Mesenchymal stem cell (in vitro differentiated cells and primary cell): ENCODE results near the gene CDH4.

Experiments used
- DNase-seq: peaks from one replicate; pipeline ENCODE4 v3.0.0-alpha.2; 2013
- H2AFZ ChIP-seq: one replicate; pipeline ENCODE4 v1.6.1; 2013; ENCODE audit warnings: low read depth, mild to moderate bottlenecking, control low read depth, inconsistent platforms, low read length, moderate library complexity
- H2AK5ac ChIP-seq: 2 replicates; pipeline ENCODE4 v1.6.1; 2013; ENCODE audit warnings: low read length, moderate library complexity, mild to moderate bottlenecking, inconsistent platforms; ENCODE audit not compliant: severe bottlenecking
- H2BK120ac ChIP-seq: one replicate; pipeline ENCODE4 v1.6.1; 2013; ENCODE audit warnings: low read depth, mild to moderate bottlenecking, inconsistent platforms, low read length, moderate library complexity
- H2BK12ac ChIP-seq, 2 experiments: one replicate each; pipeline ENCODE4 v1.6.1; 2013; ENCODE audit warnings: inconsistent platforms in 2 of 2, low read length in 2 of 2, mild to moderate bottlenecking in 2 of 2, moderate library complexity in 2 of 2, control low read depth in 1 of 2
- H2BK15ac ChIP-seq: one replicate; pipeline ENCODE4 v1.6.1; 2013; ENCODE audit warnings: mild to moderate bottlenecking, low read depth, inconsistent platforms; ENCODE audit not compliant: poor library complexity, severe bottlenecking
- H2BK5ac ChIP-seq: 2 replicates; pipeline ENCODE4 v1.6.1; 2013; ENCODE audit warnings: low read depth, mild to moderate bottlenecking, low read length, control low read depth, inconsistent platforms; ENCODE audit not compliant: poor library complexity, severe bottlenecking
- H3K14ac ChIP-seq, 2 experiments: one replicate each; pipeline ENCODE4 v1.6.1; 2013; ENCODE audit warnings: inconsistent platforms in 2 of 2, low read length in 2 of 2, control low read depth in 1 of 2, mild to moderate bottlenecking in 1 of 2, moderate library complexity in 1 of 2
- H3K18ac ChIP-seq, 2 experiments: one replicate each; pipeline ENCODE4 v1.6.1; 2013; ENCODE audit warnings: inconsistent platforms in 2 of 2, low read length in 2 of 2, control low read depth in 1 of 2, low read depth in 1 of 2, mild to moderate bottlenecking in 1 of 2
- H3K23ac ChIP-seq, 2 experiments: one replicate each; pipeline ENCODE4 v1.6.1; 2013; ENCODE audit warnings: inconsistent platforms in 2 of 2, low read length in 2 of 2, mild to moderate bottlenecking in 2 of 2, moderate library complexity in 2 of 2, control low read depth in 1 of 2
- H3K27ac ChIP-seq: 2 replicates; pipeline ENCODE4 v1.5.1; 2013; ENCODE audit warnings: mild to moderate bottlenecking, moderate library complexity, low read length, control low read depth, inconsistent platforms; ENCODE audit not compliant: poor library complexity, severe bottlenecking
- H3K27me3 ChIP-seq, 2 experiments: 2 replicates each; pipeline versions ENCODE4 v1.6.1 to v1.7.0; 2013; ENCODE audit warnings: low read length in 2 of 2, mild to moderate bottlenecking in 2 of 2, moderate library complexity in 2 of 2, control low read depth in 1 of 2, inconsistent platforms in 1 of 2; ENCODE audit not compliant: control insufficient read depth in 1 of 2, insufficient read depth in 1 of 2
- H3K36me3 ChIP-seq, 2 experiments: 2 replicates each; pipeline versions ENCODE4 v1.6.1 to v1.7.0; 2013; ENCODE audit warnings: low read length in 2 of 2, control low read depth in 1 of 2, inconsistent platforms in 1 of 2, low read depth in 1 of 2, mild to moderate bottlenecking in 1 of 2; ENCODE audit not compliant: insufficient read depth in 2 of 2, control insufficient read depth in 1 of 2
- H3K4ac ChIP-seq, 2 experiments: one replicate each; pipeline ENCODE4 v1.6.1; 2013; ENCODE audit warnings: inconsistent platforms in 2 of 2, low read length in 2 of 2, mild to moderate bottlenecking in 2 of 2, moderate library complexity in 2 of 2, control low read depth in 1 of 2, low read depth in 1 of 2
- H3K4me1 ChIP-seq: 2 replicates; pipeline ENCODE4 v1.6.1; 2013; ENCODE audit warnings: low read depth, low read length, control low read depth; ENCODE audit not compliant: control insufficient read depth, insufficient read depth
- H3K4me2 ChIP-seq: 2 replicates; pipeline ENCODE4 v1.6.1; 2013; ENCODE audit warnings: low read length, mild to moderate bottlenecking, inconsistent platforms; ENCODE audit not compliant: poor library complexity, severe bottlenecking
- H3K4me3 ChIP-seq, 2 experiments: 2 replicates each; pipeline versions ENCODE4 v1.5.1 to v1.7.0; 2013; ENCODE audit warnings: low read length in 2 of 2, mild to moderate bottlenecking in 2 of 2, control low read depth in 1 of 2, low read depth in 1 of 2; ENCODE audit not compliant: insufficient read depth in 1 of 2
- H3K79me1 ChIP-seq: replicated peaks from 2 replicates; pipeline ENCODE4 v1.6.1; 2013; ENCODE audit warnings: mild to moderate bottlenecking, control low read depth, low read length, inconsistent platforms; ENCODE audit not compliant: poor library complexity, severe bottlenecking
- H3K9ac ChIP-seq: 2 replicates; pipeline ENCODE4 v1.7.0; 2013; ENCODE audit warnings: mild to moderate bottlenecking, low read length, moderate library complexity
- H3K9me3 ChIP-seq: 2 replicates; pipeline ENCODE4 v1.7.0; 2013; ENCODE audit warnings: mild to moderate bottlenecking, low read length; ENCODE audit not compliant: control insufficient read depth
- H4K8ac ChIP-seq: one replicate; pipeline ENCODE4 v1.6.1; 2013; ENCODE audit warnings: inconsistent platforms, mild to moderate bottlenecking, low read length, moderate library complexity
- H4K91ac ChIP-seq: one replicate; pipeline ENCODE4 v1.6.1; 2013; ENCODE audit warnings: mild to moderate bottlenecking, low read length, inconsistent platforms
- WGBS: methylation state at CpG from one replicate; pipeline ENCODE4 v1.1.7; 2013; ENCODE audit warnings: mixed read lengths; 5-methylcytosine and 5-hydroxymethylcytosine counted together

Gene CDH4

DNA sequence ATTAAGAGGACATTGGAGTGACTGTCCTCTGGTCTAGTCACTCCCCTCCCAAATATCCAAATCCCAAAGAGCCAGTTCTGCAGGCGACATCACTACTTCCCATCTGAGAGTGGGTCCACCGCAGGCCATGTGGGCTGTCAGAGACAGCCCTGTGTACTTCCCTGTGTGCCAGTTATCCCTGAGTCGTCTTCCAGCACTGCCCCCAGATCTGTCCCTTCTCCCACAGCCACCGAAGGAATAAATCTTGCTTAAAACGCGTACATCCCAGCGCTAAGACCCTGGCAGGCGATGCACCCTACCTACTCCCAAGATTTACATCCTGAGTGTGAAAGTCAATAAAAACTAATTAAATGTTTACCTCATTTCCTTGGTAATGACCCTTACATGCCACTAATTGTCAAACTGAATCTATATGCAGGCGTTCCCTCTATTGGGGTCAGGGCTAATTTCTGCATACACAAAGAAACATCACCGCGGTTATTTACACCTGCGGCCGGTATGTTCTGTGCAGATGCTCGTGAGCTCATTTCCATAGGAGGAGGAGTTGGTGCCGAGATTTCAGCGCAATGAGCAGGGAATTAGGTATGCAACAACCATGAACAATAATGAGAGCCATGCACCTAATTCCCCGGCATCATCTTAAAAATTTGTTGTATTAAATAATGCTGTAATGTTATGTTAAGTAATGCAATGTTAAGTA lies 31.3 kb upstream of the CDH4 start:
- H2BK120ac ChIP-seq: no peak overlapping the region
- H3K4ac ChIP-seq: no peak overlapping the region
- no peak overlapping the region for H2AFZ ChIP-seq
- no peak overlapping the region for H3K9ac ChIP-seq
- H3K4me1 ChIP-seq: peaks cover 7% of the 10 kb centered on the region
- no peak overlapping the region for H3K4me3 ChIP-seq
- H2BK12ac ChIP-seq: no peak overlapping the region
- no peak overlapping the region for H3K23ac ChIP-seq
- H2BK5ac ChIP-seq: no peak overlapping the region
- H3K14ac ChIP-seq: no peak overlapping the region
- H2BK15ac ChIP-seq: no peak overlapping the region
- no peaks in the 10 kb centered on the region for H3K9me3 ChIP-seq
- H4K8ac ChIP-seq: peak overlapping the region; percentile 36
- no peaks in the 10 kb centered on the region for H3K79me1 ChIP-seq
- H2AK5ac ChIP-seq: no peak overlapping the region
- WGBS: 91% methylated on average over 16 of the region's 17 CpGs
- H3K4me2 ChIP-seq: no peak overlapping the region
- no peak overlapping the region for H3K27ac ChIP-seq
- H4K91ac ChIP-seq: no peak overlapping the region
- no peaks in the 10 kb centered on the region for H3K36me3 ChIP-seq
- H3K18ac ChIP-seq: no peak overlapping the region
- peaks cover 7 to 40% of the 10 kb centered on the region in 2 experiments for H3K27me3 ChIP-seq
- DNase-seq: no peak

DNA sequence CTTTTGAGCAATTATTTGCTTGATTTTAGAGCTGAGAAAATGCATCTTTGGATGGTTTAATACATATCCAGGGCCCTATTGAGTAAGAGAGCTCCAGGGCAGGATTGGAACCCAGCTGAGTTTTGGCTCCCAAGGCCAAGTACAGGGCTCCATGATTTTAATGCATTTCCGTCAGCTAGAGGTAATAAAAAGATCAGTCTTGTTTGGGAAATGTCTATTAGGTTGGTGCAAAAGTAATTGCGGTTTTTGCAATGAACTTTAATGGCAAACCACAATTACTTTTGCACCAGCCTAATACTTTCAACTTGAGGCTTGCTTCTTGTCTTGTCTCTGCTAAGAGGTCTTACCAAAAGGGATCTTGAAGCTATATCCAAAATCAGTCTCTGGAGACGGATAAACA lies 29.4 kb upstream of the CDH4 start:
- DNase-seq: no peak
- Histone ChIP-seq H2BK15ac (no peak overlapping the region), H3K36me3 (no peaks in the 10 kb centered on the region), H3K23ac (no peak overlapping the region), H3K27ac (no peak overlapping the region), H3K9me3 (no peaks in the 10 kb centered on the region), H2BK120ac (no peak overlapping the region), H3K4ac (no peak overlapping the region), H4K91ac (no peak overlapping the region), H2AK5ac (no peak overlapping the region), H3K27me3 (peaks cover 10 to 26% of the 10 kb centered on the region in 2 experiments), H3K18ac (no peak overlapping the region), H3K9ac (no peak overlapping the region), H4K8ac (no peak overlapping the region), H3K79me1 (no peaks in the 10 kb centered on the region), H3K4me3 (no peak overlapping the region), H3K4me1 (peaks cover 7% of the 10 kb centered on the region), H2BK12ac (no peak overlapping the region), H3K14ac (no peak overlapping the region), H2BK5ac (no peak overlapping the region), H3K4me2 (no peak overlapping the region), H2AFZ (no peak overlapping the region)
- WGBS: 85% methylated on average over 3 of the region's 3 CpGs

DNA sequence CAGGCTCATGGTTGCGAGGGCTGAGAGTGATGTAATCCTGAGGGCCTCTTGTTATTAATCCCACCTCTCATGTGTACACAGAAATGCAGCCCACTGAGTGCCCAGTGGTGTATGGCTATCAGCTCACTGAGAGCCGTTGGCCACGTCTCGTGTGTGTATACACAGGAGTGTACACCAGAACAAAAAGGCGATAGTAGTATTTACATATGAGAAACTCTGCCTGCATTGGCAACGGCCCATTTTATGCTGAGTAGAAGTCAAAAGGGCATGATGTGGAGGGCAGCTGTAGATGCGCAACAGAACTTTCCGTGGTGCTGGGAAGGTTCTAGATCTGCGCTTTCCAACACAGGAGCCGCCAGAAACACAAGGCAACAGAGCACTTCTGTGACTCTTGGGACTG lies 28.9 kb upstream of the CDH4 start:
- no peak overlapping the region for H3K4me3 ChIP-seq
- no peaks in the 10 kb centered on the region for H3K79me1 ChIP-seq
- no peak overlapping the region for H3K23ac ChIP-seq
- H2BK12ac ChIP-seq: no peak overlapping the region
- H2BK15ac ChIP-seq: no peak overlapping the region
- no peak for DNase-seq
- no peak overlapping the region for H2BK5ac ChIP-seq
- no peaks in the 10 kb centered on the region for H3K9me3 ChIP-seq
- H4K91ac ChIP-seq: no peak overlapping the region
- H4K8ac ChIP-seq: no peak overlapping the region
- no peak overlapping the region for H2BK120ac ChIP-seq
- peaks cover 6% of the 10 kb centered on the region for H3K4me1 ChIP-seq
- H3K36me3 ChIP-seq: no peaks in the 10 kb centered on the region
- no peak overlapping the region for H3K27ac ChIP-seq
- peaks cover 13 to 26% of the 10 kb centered on the region in 2 experiments for H3K27me3 ChIP-seq
- no peak overlapping the region for H3K18ac ChIP-seq
- no peak overlapping the region for H2AK5ac ChIP-seq
- H3K14ac ChIP-seq: no peak overlapping the region
- no peak overlapping the region for H3K9ac ChIP-seq
- 96% methylated on average over 10 of the region's 10 CpGs for WGBS
- no peak overlapping the region for H2AFZ ChIP-seq
- H3K4ac ChIP-seq: no peak overlapping the region
- H3K4me2 ChIP-seq: no peak overlapping the region

DNA sequence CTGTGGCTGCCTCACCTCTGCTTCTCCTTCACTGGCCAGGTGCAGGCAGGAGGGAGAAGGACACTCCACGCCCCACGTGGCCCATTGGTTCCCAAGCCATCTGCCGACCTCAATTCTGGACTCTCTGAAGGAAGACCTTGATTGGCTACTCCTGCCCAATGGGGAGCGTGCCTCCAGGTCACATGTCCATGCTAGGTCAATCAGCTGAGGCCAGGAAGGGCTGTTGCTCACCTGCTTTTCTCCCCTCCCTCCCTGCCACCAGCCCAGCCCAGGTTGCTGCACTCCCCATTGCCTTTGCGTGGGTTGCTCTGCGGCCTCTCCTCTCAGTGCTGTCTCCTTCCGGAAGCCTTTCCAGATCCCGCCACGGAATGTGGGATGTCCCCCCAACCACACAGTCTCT lies 21.9 kb upstream of the CDH4 start:
- DNase-seq: no peak
- H2AFZ ChIP-seq: no peak overlapping the region
- H3K27ac ChIP-seq: no peak overlapping the region
- H2BK15ac ChIP-seq: no peak overlapping the region
- H3K23ac ChIP-seq: no peak overlapping the region
- no peak overlapping the region for H3K14ac ChIP-seq
- H2AK5ac ChIP-seq: no peak overlapping the region
- H3K79me1 ChIP-seq: no peaks in the 10 kb centered on the region
- H2BK5ac ChIP-seq: no peak overlapping the region
- H3K4me2 ChIP-seq: no peak overlapping the region
- H3K9me3 ChIP-seq: peaks cover 2% of the 10 kb centered on the region
- 82% methylated on average over 9 of the region's 9 CpGs for WGBS
- H2BK12ac ChIP-seq: no peak overlapping the region
- no peak overlapping the region for H4K91ac ChIP-seq
- no peak overlapping the region for H3K9ac ChIP-seq
- peaks cover 7% of the 10 kb centered on the region for H3K4me1 ChIP-seq
- peaks cover 11 to 27% of the 10 kb centered on the region in 2 experiments for H3K27me3 ChIP-seq
- H3K36me3 ChIP-seq: no peaks in the 10 kb centered on the region
- H4K8ac ChIP-seq: no peak overlapping the region
- H3K4me3 ChIP-seq: no peak overlapping the region
- H3K4ac ChIP-seq: no peak overlapping the region
- no peak overlapping the region for H2BK120ac ChIP-seq
- H3K18ac ChIP-seq: no peak overlapping the region
